Cardiac septum (tissue), 1 donor: ENCODE data around the gene CCDC102B. TPM values are rescaled to one million over a fixed set of nuclear protein-coding genes. Genes with fewer than 3 reads are reported as not detected.
"Not testable (repeated sequence)": the region's sequence is repeated elsewhere in the genome, so short reads cannot be mapped to it uniquely, and the experiment has no call there.

Experiments used
- DNase-seq: peaks from one replicate; pipeline ENCODE4 v3.0.0-alpha.2; 2020; ENCODE audit warnings: low spot score
- intact Hi-C: fragments of 100-400 bp; cut with DNase I; formaldehyde crosslinking; loops from one replicate; pipeline ENCODE4 v1.14.0; 2022
- long read RNA-seq: library from polyadenylated mRNA; unstranded; transcript quantifications from one replicate; pipeline ENCODE4 v2.0.0, GENCODE V29; 2021
- total RNA-seq: library from RNA; stranded (reverse); fragmentation: NEBNext Ultra II Directional; extraction: Animal tissue kit (Norgen Biotek cat#: 25700); gene quantifications from one replicate; pipeline ENCODE4 v1.2.1, GENCODE V29; 2021
- donor health status: DM: no; HTN: no; CAD: no.

The CCDC102B gene
- 8.1 TPM for total RNA-seq
- long read RNA-seq, partial matches to known transcripts = 1 of 7 reads
- long read RNA-seq, other reads (novel, unspliced or antisense) = 6 of 7 reads

DNA sequence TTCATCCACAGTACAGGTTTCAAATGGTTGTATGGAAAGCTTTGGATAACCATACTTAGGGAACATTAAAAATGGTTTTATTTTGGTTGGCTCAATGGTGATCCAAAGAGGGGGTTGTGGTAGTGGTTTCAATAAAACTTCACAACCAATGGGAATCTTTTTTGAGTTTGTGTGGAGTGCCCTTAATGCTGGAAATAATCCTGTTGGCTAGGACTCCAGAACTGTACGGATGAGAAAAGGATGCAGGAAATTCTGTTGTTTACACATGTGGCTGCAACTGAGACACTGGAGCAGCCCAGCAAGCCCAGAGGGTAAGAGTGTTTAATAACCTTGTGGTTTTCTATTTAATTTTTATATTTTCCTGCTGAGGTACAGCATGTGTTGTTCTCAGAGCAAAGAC is at the start of gene CCDC102B:
TSS of gene CCDC102B (plus strand) at position 210 of the 400 bp plus-strand sequence. CDS start 38,684 bp downstream, outside the sequence.
- DNase-seq = no peak
- intact Hi-C loops = no loop called here

DNA sequence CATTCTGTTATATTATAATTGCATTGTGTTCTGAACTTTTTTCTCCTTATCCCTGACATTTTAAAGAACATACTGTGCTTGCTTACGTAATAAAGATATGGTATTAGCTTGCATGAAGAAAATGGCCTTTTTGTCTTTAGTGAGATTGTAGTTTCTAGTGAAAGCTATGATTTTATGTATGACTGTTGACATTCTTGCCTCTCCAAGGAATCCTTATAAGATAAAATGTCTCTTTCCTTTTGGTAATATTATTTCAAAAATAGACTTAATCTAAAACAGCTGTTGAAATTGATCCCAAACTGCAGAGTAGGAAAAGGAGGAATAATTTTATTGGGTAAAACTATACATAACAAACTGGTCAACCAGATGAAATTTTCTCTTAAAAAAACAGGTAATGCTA is 40.8 kb upstream of the CCDC102B start:
- no peak for DNase-seq
- intact Hi-C loops = no loop called here

GRCh38 chr18:68759308-68759707 is 38.6 kb upstream of the CCDC102B start:
- DNase-seq = no peak
- intact Hi-C loops = no loop called here

GRCh38 chr18:68763083-68763482 is 34.8 kb upstream of the CCDC102B start:
- DNase-seq = no peak
- intact Hi-C loops = no loop called here

GRCh38 chr18:68764016-68764415 is 33.9 kb upstream of the CCDC102B start:
- no peak for DNase-seq
- intact Hi-C loops = no loop called here

DNA sequence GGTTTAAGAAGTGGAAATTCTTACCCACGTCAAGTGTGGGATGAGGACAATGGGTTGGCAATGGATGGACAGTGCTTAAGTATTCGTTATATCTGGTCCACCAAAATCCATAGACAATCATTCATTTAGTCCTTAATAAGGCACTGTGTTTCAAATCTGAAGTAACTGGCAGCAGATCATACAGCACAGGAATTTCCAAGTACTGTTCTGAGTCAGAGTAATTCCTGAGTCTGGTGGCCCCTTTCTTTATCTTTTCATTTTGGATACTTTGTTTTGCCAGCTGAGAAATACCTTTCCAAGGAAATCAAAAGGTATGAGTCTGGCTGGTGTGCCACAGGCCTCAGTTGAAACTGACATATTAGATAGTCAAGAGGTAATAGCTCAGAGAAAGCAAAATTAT is 31.4 kb upstream of the CCDC102B start:
- no peak for DNase-seq
- intact Hi-C loops = no loop called here

- no peak for DNase-seq
- intact Hi-C loops = no loop called here
Observed at GRCh38 chr18:68769461-68769860, 28.4 kb upstream of the CCDC102B start.

DNA sequence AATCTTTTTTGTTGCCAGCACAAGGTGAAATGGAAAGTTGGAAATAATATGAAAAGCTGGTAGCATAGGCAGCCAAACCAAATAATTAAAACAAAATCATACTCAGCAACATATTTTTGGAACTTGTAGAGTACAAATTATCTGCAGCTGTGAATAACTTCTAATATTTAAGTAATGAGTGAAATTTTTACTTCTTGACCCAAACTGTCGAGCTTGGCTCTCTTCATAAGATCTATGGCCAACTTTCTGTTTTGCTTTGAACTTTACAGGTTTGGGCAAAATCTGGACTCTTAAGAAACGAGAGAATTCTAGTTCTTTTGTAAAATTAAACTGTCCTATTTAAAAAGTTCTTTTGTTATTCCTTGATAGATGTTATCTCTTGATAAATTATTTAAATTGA is 25.6 kb upstream of the CCDC102B start:
- intact Hi-C loops = no loop called here
- DNase-seq = no peak

DNA sequence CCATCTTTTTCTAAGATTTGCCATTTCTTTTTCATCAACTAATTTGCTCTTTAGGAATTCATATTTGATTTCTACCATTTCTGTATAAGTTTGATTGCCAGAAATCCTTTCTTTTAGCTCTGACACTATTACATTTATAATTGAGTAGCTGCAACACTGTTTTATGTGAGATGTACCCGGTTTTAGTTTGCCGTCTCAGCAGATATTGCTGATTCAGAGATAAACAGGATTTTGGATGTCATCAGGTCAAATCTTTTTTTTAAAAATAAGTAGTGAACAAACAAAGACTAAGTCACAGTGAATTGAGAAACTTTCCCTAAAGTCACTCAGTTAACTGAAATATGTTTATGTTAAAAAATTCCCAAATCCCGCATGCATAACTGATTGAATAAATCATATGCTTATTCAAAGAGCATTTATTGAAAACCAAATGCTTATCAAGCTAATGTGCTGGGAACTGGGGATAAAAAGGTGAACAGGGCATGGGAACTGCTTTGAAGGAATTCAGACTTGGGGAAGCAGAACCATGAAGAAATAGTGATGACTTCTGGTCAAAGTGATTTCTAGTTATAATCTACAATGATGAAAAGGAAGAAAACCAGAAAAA is 19.5 kb upstream of the CCDC102B start:
- intact Hi-C loops = no loop called here
- no peak for DNase-seq

DNA sequence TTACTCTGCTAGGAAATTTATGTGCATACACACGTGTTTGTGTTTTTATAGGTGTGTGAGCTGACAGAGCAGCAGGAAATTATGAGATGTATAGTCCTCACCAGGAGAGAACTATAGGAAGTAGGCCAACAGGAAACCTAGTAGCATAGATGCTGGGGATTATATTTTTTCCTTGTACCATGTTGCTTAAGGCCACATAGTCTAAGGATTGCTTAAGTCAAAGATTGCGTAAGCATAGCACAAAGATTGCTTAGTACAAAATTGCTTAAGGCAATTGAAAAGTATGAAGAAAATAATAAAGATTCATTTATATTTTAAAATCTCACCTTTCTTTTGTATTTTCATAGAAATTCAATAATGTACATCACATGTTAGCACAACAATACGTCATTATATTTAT is 18.7 kb upstream of the CCDC102B start:
- no peak for DNase-seq
- intact Hi-C loops = no loop called here

DNA sequence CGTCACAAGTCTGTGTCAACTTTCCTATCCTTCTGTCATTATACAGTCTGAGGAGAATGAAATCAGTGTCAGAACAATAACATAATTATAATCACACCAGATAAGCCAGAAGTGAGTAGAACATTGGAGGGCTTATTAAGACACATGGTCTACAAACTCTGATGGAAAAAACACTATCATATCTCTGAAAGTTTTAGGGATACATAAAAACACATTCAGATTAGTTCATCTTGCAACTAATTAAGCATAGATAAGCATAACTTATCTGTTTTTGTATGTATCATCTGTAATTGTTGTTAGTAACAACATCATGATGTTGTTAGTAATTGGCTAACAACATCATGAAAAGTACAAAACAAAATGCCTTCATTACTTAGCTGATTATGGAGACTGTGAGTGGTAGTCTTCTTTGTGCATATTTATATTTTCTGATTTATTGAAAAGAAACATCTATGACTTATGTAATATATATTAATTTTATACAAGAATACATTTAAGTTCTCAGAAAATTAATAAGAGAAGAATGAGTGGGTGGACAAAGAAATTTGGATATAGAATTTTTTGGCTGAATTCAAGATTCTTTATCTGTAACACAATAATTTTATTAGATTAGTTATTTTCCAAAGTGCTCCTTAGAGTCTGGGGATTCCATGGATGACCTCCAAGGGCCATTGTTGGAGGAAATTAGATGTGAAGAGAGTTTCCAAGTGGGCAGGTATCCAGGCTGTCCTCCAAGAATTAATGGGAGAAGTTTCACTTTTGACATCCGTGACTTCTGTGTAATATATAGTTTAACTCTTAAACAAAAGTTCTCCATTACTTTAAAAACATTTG is 16.9 kb upstream of the CCDC102B start:
- intact Hi-C loops = no loop called here
- DNase-seq = no peak

DNA sequence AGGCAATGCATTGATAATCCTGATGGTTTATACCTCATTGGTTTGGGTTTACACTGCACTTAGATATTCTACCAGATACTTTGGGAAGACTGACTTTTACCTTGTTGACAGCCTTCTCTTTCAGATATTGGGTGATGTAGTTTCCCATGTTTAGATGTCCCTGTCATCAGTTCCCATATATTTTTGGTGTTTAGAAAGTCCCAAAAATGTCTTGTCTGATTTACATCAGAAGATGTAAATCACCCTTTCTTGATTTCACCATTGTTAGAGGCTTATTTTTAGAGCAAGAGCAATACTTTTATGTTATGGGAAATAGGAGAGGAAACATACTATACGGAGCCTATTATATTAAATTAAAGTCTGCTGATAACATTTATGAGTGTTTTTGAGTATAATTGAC is 14.4 kb upstream of the CCDC102B start:
- intact Hi-C loops = no loop called here
- no peak for DNase-seq

DNA sequence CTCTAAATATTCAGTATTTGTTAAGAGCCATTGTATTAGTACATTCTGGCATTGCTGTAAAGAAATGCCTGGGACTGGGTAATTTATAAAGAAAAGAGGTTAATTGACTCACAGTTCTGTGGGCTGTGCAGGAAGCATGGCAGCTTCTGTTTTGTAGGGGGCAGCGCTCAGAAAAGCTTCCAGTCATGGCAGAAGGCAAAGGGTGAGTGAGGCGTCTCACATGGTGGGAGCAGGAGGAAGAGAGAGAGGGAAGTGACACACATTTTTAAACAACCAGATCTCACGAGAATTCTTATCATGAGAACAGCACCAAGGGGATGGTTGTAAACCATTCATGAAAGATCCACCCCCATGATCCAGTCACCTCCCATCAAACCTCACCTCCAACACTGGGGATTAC is 13.8 kb upstream of the CCDC102B start:
- intact Hi-C loops = no loop called here
- no peak for DNase-seq

DNA sequence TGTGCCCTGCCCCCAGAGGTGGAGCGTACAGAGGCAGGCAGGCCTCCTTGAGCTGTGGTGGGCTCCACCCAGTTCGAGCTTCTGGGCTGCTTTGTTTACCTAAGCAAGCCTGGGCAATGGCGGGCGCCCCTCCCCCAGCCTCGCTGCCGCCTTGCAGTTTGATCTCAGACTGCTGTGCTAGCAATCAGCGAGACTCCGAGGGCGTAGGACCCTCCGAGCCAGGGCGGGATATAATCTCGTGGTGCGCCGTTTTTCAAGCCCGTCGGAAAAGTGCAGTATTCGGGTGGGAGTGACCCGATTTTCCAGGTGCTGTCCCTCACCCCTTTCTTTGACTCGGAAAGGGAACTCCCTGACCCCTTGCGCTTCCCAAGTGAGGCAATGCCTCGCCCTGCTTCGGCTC is 7.6 kb upstream of the CCDC102B start:
- intact Hi-C loops, DNase-seq: not testable (repeated sequence)

DNA sequence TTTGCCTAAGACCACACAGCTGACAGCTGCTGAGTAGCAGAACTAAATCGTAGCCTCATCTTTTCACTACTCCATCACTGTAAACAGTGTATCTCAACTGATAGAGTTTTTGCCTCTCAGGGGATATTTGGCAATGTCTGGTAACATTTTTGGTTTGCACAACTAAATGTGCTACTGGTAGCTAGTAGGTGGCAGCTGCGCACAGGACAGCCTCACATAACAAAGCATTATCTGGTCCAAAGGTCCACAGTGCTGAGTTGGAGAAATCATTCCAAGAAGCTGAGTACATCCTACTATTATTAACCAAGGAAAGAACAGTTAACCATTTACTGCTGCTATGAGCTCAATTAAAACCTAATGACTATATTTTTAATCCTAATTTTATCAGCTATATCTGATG is 6.1 kb upstream of the CCDC102B start:
- intact Hi-C loops = no loop called here
- DNase-seq = no peak

DNA sequence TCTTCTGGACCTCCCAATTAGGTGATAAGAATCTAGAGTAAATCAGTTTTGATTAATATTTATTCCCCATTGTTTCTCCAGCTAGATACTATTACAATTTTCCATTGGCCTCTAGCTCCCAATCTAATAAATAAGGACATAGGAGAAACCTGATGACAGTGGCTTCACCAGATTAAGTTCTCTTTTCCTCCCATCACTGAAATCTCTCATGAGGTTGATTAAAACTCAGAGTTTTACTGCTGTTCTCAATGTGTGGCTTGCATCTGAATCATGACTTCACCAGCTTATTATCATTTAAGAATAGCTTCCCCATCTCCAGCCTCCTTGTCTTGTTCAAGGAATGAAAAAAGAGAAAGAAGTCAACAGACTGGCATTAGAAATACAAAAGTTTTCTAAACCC is 3.9 kb upstream of the CCDC102B start:
- intact Hi-C loops = no loop called here
- no peak for DNase-seq

DNA sequence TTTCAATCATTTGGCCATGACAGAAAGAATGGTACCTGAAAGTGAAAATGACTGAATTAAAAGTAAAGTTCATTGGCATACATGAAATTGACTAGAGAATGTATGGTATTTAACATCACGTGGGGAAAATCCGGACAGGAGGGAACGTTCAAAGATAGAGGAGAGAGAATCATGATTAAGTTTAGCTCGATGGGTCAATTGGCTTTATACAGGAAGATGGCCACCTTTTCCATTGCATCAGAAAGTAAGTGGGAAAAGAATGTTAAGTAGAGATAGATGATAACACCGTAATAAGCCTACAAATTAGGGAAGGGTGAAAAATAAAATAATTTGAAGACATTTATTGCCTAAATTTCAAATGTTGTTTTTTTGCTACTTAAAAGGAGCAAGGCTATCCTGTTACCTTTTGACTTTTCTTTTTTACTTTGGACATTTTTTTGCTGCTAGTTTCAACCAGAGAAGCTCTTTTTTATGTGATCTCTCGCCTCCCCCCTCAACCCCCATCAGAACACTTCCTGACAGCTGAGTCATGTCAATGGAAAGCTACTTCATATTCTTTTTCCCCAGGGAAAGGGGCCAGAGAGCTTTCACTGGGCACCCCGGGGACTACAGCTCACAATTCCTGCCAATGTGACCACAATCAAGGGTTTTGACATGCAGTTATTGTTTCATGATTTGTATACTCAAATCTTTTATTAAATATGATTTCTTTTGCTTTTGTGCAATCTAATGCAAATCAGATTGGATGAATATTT is 767 bp upstream of the CCDC102B start:
- no peak for DNase-seq
- intact Hi-C loops = no loop called here

DNA sequence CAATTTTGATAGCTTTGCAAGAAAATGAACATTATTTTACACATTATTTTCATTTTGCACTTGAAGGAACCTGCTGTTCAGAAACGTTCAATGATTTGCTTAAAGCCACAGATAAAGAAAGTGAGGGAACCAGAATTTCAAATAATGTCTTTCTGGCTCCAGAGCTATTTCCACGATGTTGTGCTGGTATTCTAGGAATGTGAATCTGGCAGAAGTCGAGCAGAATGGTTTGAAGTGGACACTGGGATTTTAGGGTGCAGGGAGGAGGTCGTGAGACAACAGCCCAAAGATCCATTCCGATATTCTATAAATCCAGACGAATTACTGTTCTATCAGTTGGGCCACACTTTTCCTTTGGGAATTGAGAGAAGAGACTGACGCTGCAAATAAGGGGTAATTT is 2.2 kb downstream of the CCDC102B start:
- no peak for DNase-seq
- intact Hi-C loops = no loop called here

GRCh38 chr18:68803356-68803755 is 5.5 kb downstream of the CCDC102B start:
- no peak for DNase-seq
- intact Hi-C loops = no loop called here

GRCh38 chr18:68817584-68817983 is 19.7 kb downstream of the CCDC102B start:
- DNase-seq = no peak
- intact Hi-C loops = no loop called here

DNA sequence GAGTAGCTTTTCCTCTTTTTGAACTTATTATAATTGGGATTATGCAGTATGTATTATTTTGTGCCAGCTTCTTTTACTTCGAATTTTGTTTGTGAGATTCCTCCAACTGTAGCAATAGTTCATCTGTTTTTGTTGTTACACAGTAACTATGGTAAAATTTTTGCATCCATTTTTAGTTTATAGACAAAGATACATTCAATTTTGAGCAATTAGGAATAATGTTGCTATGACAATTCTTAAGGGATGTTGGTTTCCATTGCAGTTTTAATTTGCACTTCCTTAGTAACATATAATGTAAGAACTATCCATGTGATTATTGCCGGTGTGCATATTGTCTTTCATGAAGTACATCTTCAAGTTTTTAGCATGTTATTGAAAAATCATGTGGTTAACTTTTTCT is 20.7 kb downstream of the CCDC102B start:
- intact Hi-C loops = no loop called here
- no peak for DNase-seq
